WTC11 (cell line): ENCODE measurements around the gene ITGA3. TPM values are rescaled to one million over a fixed set of nuclear protein-coding genes. Genes with fewer than 3 reads are reported as not detected.

ENCODE experiments used
- ATAC-seq: fragments of 200-7000 bp; cut with Tn5 transposase; 2 replicates; pipeline ENCODE4 v1.10.0; 2021; ENCODE audit warnings: mild to moderate bottlenecking, moderate library complexity
- CTCF ChIA-PET: fragments of 300-600 bp; sonication (Branson Sonifier 250); formaldehyde crosslinking; loops from one replicate; lab custom pipeline; 2021; ENCODE audit warnings: antibody characterized with exemption; lab: Charles Lee
- POLR2A ChIA-PET: fragments of 350-600 bp; sonication (Branson Sonifier 250); formaldehyde crosslinking; loops from one replicate; lab custom pipeline; 2021; ENCODE audit warnings: antibody characterized with exemption; lab: Charles Lee
- DNase-seq: peaks from one replicate; pipeline ENCODE4 v3.0.0; 2021; ENCODE audit warnings: low spot score
- H3K27ac Mint-ChIP-seq: 2 replicates; pipeline ENCODE4 v1.8.0; 2021; ENCODE audit warnings: mixed read lengths
- H3K27me3 Mint-ChIP-seq: 2 replicates; pipeline ENCODE4 v1.8.0; 2021; ENCODE audit warnings: low read depth, mild to moderate bottlenecking, moderate library complexity, mixed read lengths
- H3K36me3 Mint-ChIP-seq: 2 replicates; pipeline ENCODE4 v1.8.0; 2021; ENCODE audit warnings: mixed read lengths
- H3K4me1 Mint-ChIP-seq: 2 replicates; pipeline ENCODE4 v1.8.0; 2022; ENCODE audit warnings: mixed read lengths
- H3K4me3 Mint-ChIP-seq: 2 replicates; pipeline ENCODE4 v1.8.0; 2021; ENCODE audit warnings: mild to moderate bottlenecking, moderate library complexity, mixed read lengths
- H3K9me3 Mint-ChIP-seq: 2 replicates; pipeline ENCODE4 v1.8.0; 2021; ENCODE audit warnings: mixed read lengths
- ATF1 ChIP-seq: sonication (generic); formaldehyde crosslinking; IDR thresholded peaks from 2 replicates; pipeline ENCODE4 v1.8.1; 2023; ENCODE audit warnings: mild to moderate bottlenecking, moderate library complexity, missing genetic modification reagents
- CBFB ChIP-seq: sonication (generic); formaldehyde crosslinking; IDR thresholded peaks from 2 replicates; pipeline ENCODE4 v1.8.1; 2022; ENCODE audit warnings: mild to moderate bottlenecking, low read depth, missing genetic modification reagents
- JAZF1 ChIP-seq: fragments of 250-450 bp; sonication (Bioruptor Pico); IDR thresholded peaks from 2 replicates; pipeline ENCODE4 v1.9.0; 2021; ENCODE audit warnings: moderate library complexity, mild to moderate bottlenecking, inconsistent platforms
- NFATC4 ChIP-seq: fragments of 250-450 bp; sonication (Bioruptor Pico); IDR thresholded peaks from 2 replicates; pipeline ENCODE4 v1.9.0; 2021; ENCODE audit warnings: mild to moderate bottlenecking
- ZNF138 ChIP-seq: sonication (generic); formaldehyde crosslinking; conservative IDR thresholded peaks from 2 replicates; pipeline ENCODE4 v1.8.1; 2022; ENCODE audit warnings: mild to moderate bottlenecking, moderate library complexity, missing genetic modification reagents
- ZNF219 ChIP-seq: sonication (generic); formaldehyde crosslinking; IDR thresholded peaks from 2 replicates; pipeline ENCODE4 v1.8.0; 2023; ENCODE audit warnings: missing genetic modification reagents, mild to moderate bottlenecking, borderline replicate concordance
- ZNF416 ChIP-seq: fragments of 250-450 bp; sonication (Bioruptor Pico); IDR thresholded peaks from 2 replicates; pipeline ENCODE4 v1.9.0; 2021; ENCODE audit warnings: mild to moderate bottlenecking, inconsistent platforms
- total RNA-seq: library from RNA; stranded (reverse); gene quantifications from 3 replicates; pipeline ENCODE4 v1.2.3, GENCODE V29; 2021
- TF ChIP-seq, protein P1 (sequence below): sonication (generic); formaldehyde crosslinking; IDR thresholded peaks from 2 replicates; pipeline ENCODE4 v1.8.1; 2022; ENCODE audit warnings: low read depth, missing genetic modification reagents, borderline replicate concordance
- TF ChIP-seq, protein P2 (sequence below): fragments of 250-450 bp; sonication (Bioruptor Pico); conservative IDR thresholded peaks from 2 replicates; pipeline ENCODE4 v1.9.0; 2021; ENCODE audit warnings: mild to moderate bottlenecking
- TF ChIP-seq, protein P3 (sequence below): sonication (generic); formaldehyde crosslinking; IDR thresholded peaks from 2 replicates; pipeline ENCODE4 v1.8.1; 2022; ENCODE audit warnings: mild to moderate bottlenecking, moderate library complexity, missing genetic modification reagents
- TF ChIP-seq, protein P4 (sequence below): fragments of 250-450 bp; sonication (Bioruptor Pico); IDR thresholded peaks from 2 replicates; pipeline ENCODE4 v2.1.2; 2022; ENCODE audit warnings: mild to moderate bottlenecking, moderate library complexity
- TF ChIP-seq, protein P5 (sequence below): sonication (generic); formaldehyde crosslinking; IDR thresholded peaks from 2 replicates; pipeline ENCODE4 v1.8.0; 2022; ENCODE audit warnings: mild to moderate bottlenecking, missing genetic modification reagents
- TF ChIP-seq, protein P6 (sequence below): sonication (generic); formaldehyde crosslinking; IDR thresholded peaks from 2 replicates; pipeline ENCODE4 v1.8.0; 2022; ENCODE audit warnings: mild to moderate bottlenecking, missing genetic modification reagents
- TF ChIP-seq, protein P7 (sequence below): sonication (generic); formaldehyde crosslinking; IDR thresholded peaks from 2 replicates; pipeline ENCODE4 v1.8.1; 2022; ENCODE audit warnings: low read depth, mild to moderate bottlenecking, moderate library complexity, missing genetic modification reagents, borderline replicate concordance

The ITGA3 gene
- total RNA-seq, 1 experiment from 2014 or later, result 35.3 TPM

DNA sequence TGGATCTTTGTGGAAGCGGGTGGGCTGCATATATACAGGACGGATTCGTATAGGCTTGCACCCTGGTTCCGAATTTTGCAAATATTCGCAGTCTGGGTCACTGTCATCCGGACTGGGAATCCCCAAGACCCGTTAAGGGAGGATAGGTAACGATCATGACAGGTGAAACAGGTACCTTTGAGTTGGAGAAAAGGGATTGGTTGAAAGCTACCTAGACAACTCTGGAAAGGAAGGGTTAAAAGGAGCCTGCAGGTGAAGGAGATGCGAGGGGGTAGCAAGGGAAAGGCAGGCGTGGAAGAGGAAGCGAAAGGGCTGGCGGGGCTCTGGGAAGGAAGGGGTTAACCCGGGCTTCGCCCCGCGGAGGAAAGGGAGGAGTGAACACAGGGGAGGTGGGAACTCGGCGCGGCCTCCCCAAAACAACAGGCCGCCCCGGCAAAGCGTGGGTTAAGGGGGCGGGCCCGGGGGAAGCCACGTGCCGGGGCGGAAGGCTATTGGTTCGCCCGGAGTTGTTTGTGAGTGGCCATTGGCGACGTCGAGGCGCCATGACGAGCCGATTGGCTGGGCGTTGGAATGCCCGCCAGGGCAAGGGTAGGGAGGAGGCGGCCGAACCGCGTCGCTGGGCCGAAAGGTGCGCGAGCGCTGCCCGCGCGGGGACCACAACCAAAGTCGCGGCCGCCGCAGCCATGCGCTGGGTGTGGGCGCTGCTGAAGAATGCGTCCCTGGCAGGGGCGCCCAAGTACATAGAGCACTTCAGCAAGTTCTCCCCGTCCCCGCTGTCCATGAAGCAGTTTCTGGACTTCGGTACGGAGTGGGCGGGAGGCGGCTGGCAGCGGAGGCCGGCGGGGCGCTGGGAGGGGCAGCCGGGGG lies 39.1 kb downstream of the ITGA3 start, which contains the start of gene PDK2 (continued):
- TF ChIP-seq, protein P1, sequence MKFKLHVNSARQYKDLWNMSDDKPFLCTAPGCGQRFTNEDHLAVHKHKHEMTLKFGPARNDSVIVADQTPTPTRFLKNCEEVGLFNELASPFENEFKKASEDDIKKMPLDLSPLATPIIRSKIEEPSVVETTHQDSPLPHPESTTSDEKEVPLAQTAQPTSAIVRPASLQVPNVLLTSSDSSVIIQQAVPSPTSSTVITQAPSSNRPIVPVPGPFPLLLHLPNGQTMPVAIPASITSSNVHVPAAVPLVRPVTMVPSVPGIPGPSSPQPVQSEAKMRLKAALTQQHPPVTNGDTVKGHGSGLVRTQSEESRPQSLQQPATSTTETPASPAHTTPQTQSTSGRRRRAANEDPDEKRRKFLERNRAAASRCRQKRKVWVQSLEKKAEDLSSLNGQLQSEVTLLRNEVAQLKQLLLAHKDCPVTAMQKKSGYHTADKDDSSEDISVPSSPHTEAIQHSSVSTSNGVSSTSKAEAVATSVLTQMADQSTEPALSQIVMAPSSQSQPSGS (CRISPR knock-in tag), result no peak
- no peak for TF ChIP-seq JAZF1 (CRISPR knock-in tag)
- no peak for TF ChIP-seq NFATC4 (CRISPR knock-in tag)
- TF ChIP-seq, protein P2, sequence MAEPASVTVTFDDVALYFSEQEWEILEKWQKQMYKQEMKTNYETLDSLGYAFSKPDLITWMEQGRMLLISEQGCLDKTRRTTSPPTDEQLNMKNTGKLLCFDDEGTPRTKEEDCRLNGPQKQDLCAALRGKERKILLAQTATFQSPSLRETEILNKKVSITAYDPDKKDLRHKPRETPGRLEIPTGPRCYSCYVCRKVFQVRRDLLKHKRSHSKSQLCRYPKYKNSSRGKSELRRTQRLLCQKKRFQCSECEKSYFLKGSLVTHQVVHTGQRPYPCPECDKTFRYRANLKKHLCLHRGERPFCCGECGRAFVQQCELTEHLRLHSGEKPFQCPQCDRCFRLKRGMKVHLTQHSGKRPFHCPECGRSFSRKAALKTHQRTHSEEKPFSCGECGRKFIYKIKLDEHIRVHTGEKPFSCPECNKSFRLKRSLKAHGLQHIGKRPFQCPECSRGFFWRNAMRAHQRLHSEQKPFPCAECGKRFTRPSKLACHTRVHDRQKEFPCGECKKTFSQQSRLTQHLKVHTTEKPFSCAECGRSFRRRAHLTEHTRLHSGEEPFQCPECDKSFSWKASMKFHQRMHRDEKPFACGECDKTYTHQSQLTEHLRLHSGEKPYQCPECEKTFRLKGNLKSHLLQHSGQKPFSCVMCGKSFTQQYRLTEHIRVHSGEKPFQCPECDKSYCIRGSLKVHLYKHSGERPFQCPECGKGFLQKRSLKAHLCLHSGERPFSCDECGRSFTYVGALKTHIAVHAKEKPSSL (CRISPR knock-in tag), result no peak
- TF ChIP-seq ATF1, result no peak
- TF ChIP-seq, protein P3, sequence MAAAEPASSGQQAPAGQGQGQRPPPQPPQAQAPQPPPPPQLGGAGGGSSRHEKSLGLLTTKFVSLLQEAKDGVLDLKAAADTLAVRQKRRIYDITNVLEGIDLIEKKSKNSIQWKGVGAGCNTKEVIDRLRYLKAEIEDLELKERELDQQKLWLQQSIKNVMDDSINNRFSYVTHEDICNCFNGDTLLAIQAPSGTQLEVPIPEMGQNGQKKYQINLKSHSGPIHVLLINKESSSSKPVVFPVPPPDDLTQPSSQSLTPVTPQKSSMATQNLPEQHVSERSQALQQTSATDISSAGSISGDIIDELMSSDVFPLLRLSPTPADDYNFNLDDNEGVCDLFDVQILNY (CRISPR knock-in tag), result 0 out of 2 replicates have a peak, but pooled peaks have one; percentile 46
- TF ChIP-seq, protein P4, sequence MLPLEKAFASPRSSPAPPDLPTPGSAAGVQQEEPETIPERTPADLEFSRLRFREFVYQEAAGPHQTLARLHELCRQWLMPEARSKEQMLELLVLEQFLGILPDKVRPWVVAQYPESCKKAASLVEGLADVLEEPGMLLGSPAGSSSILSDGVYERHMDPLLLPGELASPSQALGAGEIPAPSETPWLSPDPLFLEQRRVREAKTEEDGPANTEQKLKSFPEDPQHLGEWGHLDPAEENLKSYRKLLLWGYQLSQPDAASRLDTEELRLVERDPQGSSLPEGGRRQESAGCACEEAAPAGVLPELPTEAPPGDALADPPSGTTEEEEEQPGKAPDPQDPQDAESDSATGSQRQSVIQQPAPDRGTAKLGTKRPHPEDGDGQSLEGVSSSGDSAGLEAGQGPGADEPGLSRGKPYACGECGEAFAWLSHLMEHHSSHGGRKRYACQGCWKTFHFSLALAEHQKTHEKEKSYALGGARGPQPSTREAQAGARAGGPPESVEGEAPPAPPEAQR (CRISPR knock-in tag), result no peak
- TF ChIP-seq, protein P5, sequence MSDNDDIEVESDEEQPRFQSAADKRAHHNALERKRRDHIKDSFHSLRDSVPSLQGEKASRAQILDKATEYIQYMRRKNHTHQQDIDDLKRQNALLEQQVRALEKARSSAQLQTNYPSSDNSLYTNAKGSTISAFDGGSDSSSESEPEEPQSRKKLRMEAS, result peak; percentile 88
- no peak for TF ChIP-seq CBFB (CRISPR knock-in tag)
- TF ChIP-seq ZNF219, result no peak
- TF ChIP-seq, protein P6, sequence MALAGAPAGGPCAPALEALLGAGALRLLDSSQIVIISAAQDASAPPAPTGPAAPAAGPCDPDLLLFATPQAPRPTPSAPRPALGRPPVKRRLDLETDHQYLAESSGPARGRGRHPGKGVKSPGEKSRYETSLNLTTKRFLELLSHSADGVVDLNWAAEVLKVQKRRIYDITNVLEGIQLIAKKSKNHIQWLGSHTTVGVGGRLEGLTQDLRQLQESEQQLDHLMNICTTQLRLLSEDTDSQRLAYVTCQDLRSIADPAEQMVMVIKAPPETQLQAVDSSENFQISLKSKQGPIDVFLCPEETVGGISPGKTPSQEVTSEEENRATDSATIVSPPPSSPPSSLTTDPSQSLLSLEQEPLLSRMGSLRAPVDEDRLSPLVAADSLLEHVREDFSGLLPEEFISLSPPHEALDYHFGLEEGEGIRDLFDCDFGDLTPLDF (CRISPR knock-in tag), result no peak
- TF ChIP-seq ZNF138, result no peak
- TF ChIP-seq, protein P7, sequence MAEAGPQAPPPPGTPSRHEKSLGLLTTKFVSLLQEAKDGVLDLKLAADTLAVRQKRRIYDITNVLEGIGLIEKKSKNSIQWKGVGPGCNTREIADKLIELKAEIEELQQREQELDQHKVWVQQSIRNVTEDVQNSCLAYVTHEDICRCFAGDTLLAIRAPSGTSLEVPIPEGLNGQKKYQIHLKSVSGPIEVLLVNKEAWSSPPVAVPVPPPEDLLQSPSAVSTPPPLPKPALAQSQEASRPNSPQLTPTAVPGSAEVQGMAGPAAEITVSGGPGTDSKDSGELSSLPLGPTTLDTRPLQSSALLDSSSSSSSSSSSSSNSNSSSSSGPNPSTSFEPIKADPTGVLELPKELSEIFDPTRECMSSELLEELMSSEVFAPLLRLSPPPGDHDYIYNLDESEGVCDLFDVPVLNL (CRISPR knock-in tag), result no peak

DNA sequence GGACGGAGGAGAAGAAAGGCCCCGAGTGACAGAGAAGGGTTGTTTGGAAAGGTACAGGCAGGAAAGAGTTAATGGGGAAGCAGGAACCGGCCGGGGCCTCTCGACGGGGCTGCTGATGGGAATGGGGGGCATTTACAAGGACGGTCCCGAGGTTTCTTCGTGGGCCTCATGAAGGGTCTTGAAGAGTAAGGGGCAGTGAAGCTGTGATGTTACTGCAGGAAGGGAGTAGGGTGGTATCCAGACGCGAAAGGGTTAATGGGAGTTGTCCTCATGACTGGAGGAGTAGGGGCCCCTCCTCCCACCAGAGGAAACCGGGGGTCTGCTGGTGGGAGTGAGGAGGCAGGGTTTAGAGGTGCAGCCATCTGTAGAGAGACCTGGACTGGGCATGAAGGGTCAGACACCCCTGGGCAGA lies 39.7 kb downstream of the ITGA3 start:
- Mint-ChIP-seq H3K27me3 (no peaks in the 10 kb centered on the region), H3K27ac (peak overlapping the region; percentile 41; the same call in 1 of the 2 replicates), H3K36me3 (no peaks in the 10 kb centered on the region), H3K4me3 (peak overlapping the region; percentile 97), H3K4me1 (peaks cover 7% of the 10 kb centered on the region), H3K9me3 (no peaks in the 10 kb centered on the region)
- no peak for TF ChIP-seq ZNF416 (CRISPR knock-in tag)
- DNase-seq (no peak), ATAC-seq (no peak)
- ChIA-PET POLR2A (interaction anchor here (0.6 kb wide), 1 partner anchor 11 kb away, joined by 5 read pairs; no protein-coding TSS in a partner anchor), CTCF (interaction anchor here (0.9 to 4.6 kb wide), 4 partner anchors 11 to 56 kb away, joined by 4 to 118 read pairs (median 15); no protein-coding TSS in a partner anchor)
